ENCODE data around the gene TAPBP. TPM values are rescaled to one million over a fixed set of nuclear protein-coding genes. Genes with fewer than 3 reads are reported as not detected.

Gene TAPBP
- total RNA-seq, 2 donors from 2014 or later: 7.0 to 11.1 TPM

DNA sequence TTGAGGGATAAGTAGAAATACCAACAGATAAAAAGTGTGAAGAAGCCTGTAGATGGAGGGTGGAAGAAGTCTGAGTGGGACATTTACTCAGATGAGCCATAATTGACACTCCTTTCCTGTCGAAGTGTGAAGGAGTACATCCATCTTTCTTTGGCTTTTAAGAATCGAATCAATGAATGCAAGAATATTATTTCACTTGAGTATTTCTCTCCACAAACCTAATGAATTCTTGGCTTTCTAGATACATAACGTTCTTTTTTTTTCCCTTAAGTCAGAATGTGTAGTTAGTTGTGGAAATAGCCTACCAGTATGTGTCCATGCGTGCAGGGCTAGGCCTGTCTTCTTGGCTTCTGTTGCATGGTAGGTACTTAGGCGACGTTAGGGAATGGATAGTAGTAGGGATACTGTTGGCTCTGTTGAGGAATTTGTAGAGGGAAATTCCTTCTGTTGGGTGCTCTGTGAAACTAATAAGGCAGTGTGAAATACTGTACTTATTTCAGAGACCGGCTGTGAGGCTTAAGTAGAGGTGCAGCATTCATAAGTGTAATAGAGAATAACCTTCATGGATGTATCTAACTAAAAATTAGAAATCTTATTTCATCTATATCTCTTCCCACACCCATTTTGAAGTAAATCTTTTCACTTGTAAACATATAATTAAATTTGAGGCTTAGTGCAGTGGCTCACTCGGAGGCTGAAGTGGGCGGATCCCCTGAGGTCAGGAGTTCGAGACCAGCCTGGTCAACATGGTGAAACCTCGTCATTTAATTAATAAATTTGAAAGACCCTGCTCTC is 40.6 kb downstream of the TAPBP start:
- DNase-seq: no peak
- Mint-ChIP-seq H3K4me3 (peak overlapping the region; percentile 98), H3K9me3 (no peaks in the 10 kb centered on the region), H3K27me3 (ENCODE audit: insufficient read depth) (no peaks in the 10 kb centered on the region), H3K4me1 (peaks cover 35% of the 10 kb centered on the region), H3K36me3 (ENCODE audit: low read depth) (peaks cover 52% of the 10 kb centered on the region), H3K27ac (peak overlapping the region; percentile 91)
- H3K9me3 ChIP-seq (ENCODE audit: control insufficient read depth, low read length): no peaks in the 10 kb centered on the region
- H3K9ac ChIP-seq (ENCODE audit: extremely low read depth, low read length, poor library complexity, severe bottlenecking): peak overlapping the region; percentile 91
- H3K27me3 ChIP-seq (ENCODE audit: control insufficient read depth, insufficient read depth, low read length, poor library complexity, severe bottlenecking): no peaks in the 10 kb centered on the region
- no peak for TF ChIP-seq CTCF (conservative IDR thresholded peaks at IDR 0.05)
- peak overlapping the region; percentile 98 for H3K4me3 ChIP-seq (ENCODE audit: low read length)
- H3K36me3 ChIP-seq (ENCODE audit: control insufficient read depth, insufficient read depth, low read length): peaks cover 54% of the 10 kb centered on the region
- H3K27ac ChIP-seq (ENCODE audit: low read depth, low read length): no peak overlapping the region
- 65 to 75% methylated on average over 7 to 11 of the region's 11 CpGs for WGBS, 2 experiments (ENCODE audit: insufficient coverage in 1 of 2, insufficient read length in 1 of 2)
- no peaks in the 10 kb centered on the region for H3K4me1 ChIP-seq (ENCODE audit: control insufficient read depth, insufficient read depth, low read length)

GRCh38 chr6:33272275-33273128 is 41.4 kb downstream of the TAPBP start:
- no peaks in the 10 kb centered on the region for H3K9me3 ChIP-seq (ENCODE audit: control insufficient read depth, low read length)
- no peaks in the 10 kb centered on the region for H3K27me3 ChIP-seq (ENCODE audit: control insufficient read depth, insufficient read depth, low read length, poor library complexity, severe bottlenecking)
- peak overlapping the region; percentile 85 for H3K27ac ChIP-seq (ENCODE audit: low read depth, low read length)
- DNase-seq: no peak
- H3K4me3 Mint-ChIP-seq: peak overlapping the region; percentile 98
- H3K4me3 ChIP-seq (ENCODE audit: low read length): peak overlapping the region; percentile 98
- peaks cover 58% of the 10 kb centered on the region for H3K36me3 Mint-ChIP-seq (ENCODE audit: low read depth)
- TF ChIP-seq CTCF (conservative IDR thresholded peaks at IDR 0.05): no peak
- peaks cover 31% of the 10 kb centered on the region for H3K4me1 Mint-ChIP-seq
- no peaks in the 10 kb centered on the region for H3K4me1 ChIP-seq (ENCODE audit: control insufficient read depth, insufficient read depth, low read length)
- WGBS, 2 experiments (ENCODE audit: insufficient coverage in 1 of 2, insufficient read length in 1 of 2): 0 to 2% methylated on average over 8 to 22 of the region's 22 CpGs
- H3K9me3 Mint-ChIP-seq: no peaks in the 10 kb centered on the region
- peak overlapping the region; percentile 91 for H3K9ac ChIP-seq (ENCODE audit: extremely low read depth, low read length, poor library complexity, severe bottlenecking)
- H3K27me3 Mint-ChIP-seq (ENCODE audit: insufficient read depth): no peaks in the 10 kb centered on the region
- peak overlapping the region; percentile 91 for H3K27ac Mint-ChIP-seq
- H3K36me3 ChIP-seq (ENCODE audit: control insufficient read depth, insufficient read depth, low read length): peaks cover 62% of the 10 kb centered on the region

GRCh38 chr6:33271468-33272274 is 42.2 kb downstream of the TAPBP start, which contains the start of the genes RPS18 and VPS52:
TSS of gene RPS18 (plus strand) at chr6:33272075. CDS start at chr6:33272120, 45 bp downstream.
TSS of gene VPS52 (minus strand) at chr6:33271876. CDS start at chr6:33271675, 201 bp downstream.
- peak within 1 kb of the TSS; percentile 85 for H3K27ac ChIP-seq (ENCODE audit: low read depth, low read length)
- Mint-ChIP-seq H3K9me3 (no peaks in the 10 kb centered on the region), H3K27me3 (ENCODE audit: insufficient read depth) (no peaks in the 10 kb centered on the region), H3K27ac (peak within 1 kb of the TSS; percentile 100), H3K4me3 (peak within 1 kb of the TSS; percentile 98), H3K36me3 (ENCODE audit: low read depth) (peaks cover 65% of the 10 kb centered on the region), H3K4me1 (peaks cover 29% of the 10 kb centered on the region)
- TF ChIP-seq CTCF (conservative IDR thresholded peaks at IDR 0.05): no peak
- H3K9ac ChIP-seq (ENCODE audit: extremely low read depth, low read length, poor library complexity, severe bottlenecking): peak within 1 kb of the TSS; percentile 91
- DNase-seq: peak; percentile 96
- H3K9me3 ChIP-seq (ENCODE audit: control insufficient read depth, low read length): no peaks in the 10 kb centered on the region
- H3K4me1 ChIP-seq (ENCODE audit: control insufficient read depth, insufficient read depth, low read length): peaks cover 3% of the 10 kb centered on the region
- H3K27me3 ChIP-seq (ENCODE audit: control insufficient read depth, insufficient read depth, low read length, poor library complexity, severe bottlenecking): no peaks in the 10 kb centered on the region
- 0 to 1% methylated on average over 16 to 48 of the region's 48 CpGs for WGBS, 2 experiments (ENCODE audit: insufficient coverage in 1 of 2, insufficient read length in 1 of 2)
- H3K4me3 ChIP-seq (ENCODE audit: low read length): peak within 1 kb of the TSS; percentile 98
- peaks cover 68% of the 10 kb centered on the region for H3K36me3 ChIP-seq (ENCODE audit: control insufficient read depth, insufficient read depth, low read length)

All from endodermal cell (in vitro differentiated cells).